Measurements from ENCODE around the gene WDR90. TPM values are rescaled to one million over a fixed set of nuclear protein-coding genes. Genes with fewer than 3 reads are reported as not detected.

WDR90 gene
- total and polyA plus RNA-seq, 2 experiments from 2014 or later, result 25.9 to 42.2 TPM

- TF ChIP-seq ZNF462 (CRISPR knock-in tag; IDR thresholded peaks at IDR 0.05) (no peak), ZNF114 (CRISPR knock-in tag; IDR thresholded peaks at IDR 0.05) (no peak)
Measured at GRCh38 chr16:610513-611381, 38.4 kb upstream of the WDR90 start (continued).

- Histone ChIP-seq H3K4me3 (no peak overlapping the region), H2AFZ (no peak overlapping the region), H4K20me1 (replicated peaks; ENCODE audit: insufficient read depth) (no peaks in the 10 kb centered on the region; the same call in none of the 2 replicates), H3K27me3 (ENCODE audit: insufficient read depth) (no peaks in the 10 kb centered on the region), H3K36me3 (ENCODE audit: insufficient read depth) (no peaks in the 10 kb centered on the region), H3K9me2 (ENCODE audit: insufficient read depth) (no peaks in the 10 kb centered on the region), H3K79me2 (replicated peaks; ENCODE audit: insufficient read depth) (no peaks in the 10 kb centered on the region), H3F3A (replicated peaks; ENCODE audit: low read depth) (peaks cover 4% of the 10 kb centered on the region), H3K4me2 (no peak overlapping the region), H3K27ac (ENCODE audit: low read depth) (no peak overlapping the region), H3K4me1 (ENCODE audit: insufficient read depth) (no peaks in the 10 kb centered on the region)
- H3K9me3 Mint-ChIP-seq, result peaks cover 11% of the 10 kb centered on the region
- H3K4me1 Mint-ChIP-seq, result peaks cover 3% of the 10 kb centered on the region; the same call in 2 of the 3 replicates
- TF ChIP-seq CREB1 (CRISPR knock-in tag; IDR thresholded peaks at IDR 0.05; ENCODE audit: low read depth) (no peak), POLR2AphosphoS5 (IDR thresholded peaks at IDR 0.05; ENCODE audit: low read depth) (no peak), ETS1 (IDR thresholded peaks at IDR 0.05) (no peak)
- no peak overlapping the region for H3K4me3 Mint-ChIP-seq
- peaks cover 14% of the 10 kb centered on the region for H3K27me3 Mint-ChIP-seq (ENCODE audit: insufficient read depth, low read depth, poor library complexity)
- H3K27ac Mint-ChIP-seq, result no peak overlapping the region
- ATAC-seq (no peak), DNase-seq (ENCODE audit: low spot score) (no peak)
- H3K36me3 Mint-ChIP-seq (ENCODE audit: low read depth), result peaks cover 13% of the 10 kb centered on the region; the same call in 2 of the 3 replicates
Measured at GRCh38 chr16:615122-615521, 34.0 kb upstream of the WDR90 start.
